T follicular helper cell (primary cell): ENCODE results near the gene KLK8.

Experiments
- DNase-seq: peaks from one replicate; pipeline ENCODE4 v3.0.0-alpha.2; 2020; ENCODE audit warnings: low read depth

KLK8 gene

GRCh38 chr19:50949861-50950260 is 51.5 kb downstream of the KLK8 start:
- DNase-seq, result no peak

GRCh38 chr19:50947123-50947522 is 54.3 kb downstream of the KLK8 start:
- no peak for DNase-seq
